ENCODE results near the gene CDSN.

Gene CDSN

DNA sequence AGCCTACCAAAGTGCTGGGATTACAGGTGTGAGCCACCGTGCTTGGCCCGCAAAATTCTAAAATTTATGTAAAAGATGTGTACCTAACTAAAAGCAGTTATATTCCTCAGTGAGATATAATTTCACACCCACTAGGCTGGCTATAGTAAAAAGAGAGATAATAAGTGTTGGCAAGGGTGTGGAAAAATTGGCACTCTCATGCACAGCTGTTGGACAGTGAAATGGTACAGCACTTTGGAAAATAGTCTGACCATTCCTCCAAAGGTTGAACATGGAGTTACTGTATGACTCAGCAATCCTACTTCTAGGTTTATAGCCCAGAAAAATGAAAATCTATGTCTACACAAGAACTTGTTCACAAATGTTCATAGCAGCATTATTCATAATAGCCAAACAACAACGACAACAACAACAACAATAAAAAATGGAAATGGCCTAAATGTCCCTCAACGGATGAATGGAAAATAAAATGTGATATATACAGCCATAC, 21.8 kb downstream of the CDSN start:
- no peaks in the 10 kb centered on the region; the same call in none of the 2 replicates for H3K27me3 ChIP-seq (replicated peaks; ENCODE audit: control insufficient read depth, insufficient read depth, low read length)
- TF ChIP-seq, protein P1, sequence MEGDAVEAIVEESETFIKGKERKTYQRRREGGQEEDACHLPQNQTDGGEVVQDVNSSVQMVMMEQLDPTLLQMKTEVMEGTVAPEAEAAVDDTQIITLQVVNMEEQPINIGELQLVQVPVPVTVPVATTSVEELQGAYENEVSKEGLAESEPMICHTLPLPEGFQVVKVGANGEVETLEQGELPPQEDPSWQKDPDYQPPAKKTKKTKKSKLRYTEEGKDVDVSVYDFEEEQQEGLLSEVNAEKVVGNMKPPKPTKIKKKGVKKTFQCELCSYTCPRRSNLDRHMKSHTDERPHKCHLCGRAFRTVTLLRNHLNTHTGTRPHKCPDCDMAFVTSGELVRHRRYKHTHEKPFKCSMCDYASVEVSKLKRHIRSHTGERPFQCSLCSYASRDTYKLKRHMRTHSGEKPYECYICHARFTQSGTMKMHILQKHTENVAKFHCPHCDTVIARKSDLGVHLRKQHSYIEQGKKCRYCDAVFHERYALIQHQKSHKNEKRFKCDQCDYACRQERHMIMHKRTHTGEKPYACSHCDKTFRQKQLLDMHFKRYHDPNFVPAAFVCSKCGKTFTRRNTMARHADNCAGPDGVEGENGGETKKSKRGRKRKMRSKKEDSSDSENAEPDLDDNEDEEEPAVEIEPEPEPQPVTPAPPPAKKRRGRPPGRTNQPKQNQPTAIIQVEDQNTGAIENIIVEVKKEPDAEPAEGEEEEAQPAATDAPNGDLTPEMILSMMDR (IDR thresholded peaks at IDR 0.05; ENCODE audit: insufficient read depth, low read length, poor library complexity, severe bottlenecking): no peak
- H3K36me3 ChIP-seq (ENCODE audit: control insufficient read depth, insufficient read depth, low read length): no peaks in the 10 kb centered on the region
- no peak overlapping the region for H3K4me3 ChIP-seq (replicated peaks; ENCODE audit: low read depth, low read length)
- no peak for DNase-seq (ENCODE audit: extremely low read depth, insufficient read length)

DNA sequence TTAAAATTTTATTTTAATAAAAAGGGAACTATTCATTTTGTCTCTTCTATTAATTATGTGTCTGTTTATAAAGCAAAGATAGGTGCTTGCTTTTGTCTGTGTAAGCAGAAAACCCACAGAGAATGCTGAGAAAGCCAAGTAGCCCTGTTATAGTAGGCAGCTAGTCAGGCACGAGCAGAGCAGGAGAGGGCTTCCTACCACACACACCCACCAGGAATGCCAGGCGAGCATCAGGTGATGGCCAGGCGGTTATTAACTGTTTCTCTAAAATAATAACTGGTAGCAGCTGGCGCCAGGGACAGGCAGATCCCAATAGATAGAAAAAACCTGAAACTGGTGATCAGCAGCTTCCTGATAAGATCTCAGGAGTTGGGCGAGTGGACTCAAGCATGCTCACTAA, 23.6 kb downstream of the CDSN start:
- TF ChIP-seq, protein P1 (IDR thresholded peaks at IDR 0.05; ENCODE audit: insufficient read depth, low read length, poor library complexity, severe bottlenecking): no peak
- Histone ChIP-seq H3K27me3 (replicated peaks; ENCODE audit: control insufficient read depth, insufficient read depth, low read length) (no peaks in the 10 kb centered on the region; the same call in none of the 2 replicates), H3K4me3 (replicated peaks; ENCODE audit: low read depth, low read length) (no peak overlapping the region), H3K36me3 (ENCODE audit: control insufficient read depth, insufficient read depth, low read length) (no peaks in the 10 kb centered on the region)
- no peak for DNase-seq (ENCODE audit: extremely low read depth, insufficient read length)

DNA sequence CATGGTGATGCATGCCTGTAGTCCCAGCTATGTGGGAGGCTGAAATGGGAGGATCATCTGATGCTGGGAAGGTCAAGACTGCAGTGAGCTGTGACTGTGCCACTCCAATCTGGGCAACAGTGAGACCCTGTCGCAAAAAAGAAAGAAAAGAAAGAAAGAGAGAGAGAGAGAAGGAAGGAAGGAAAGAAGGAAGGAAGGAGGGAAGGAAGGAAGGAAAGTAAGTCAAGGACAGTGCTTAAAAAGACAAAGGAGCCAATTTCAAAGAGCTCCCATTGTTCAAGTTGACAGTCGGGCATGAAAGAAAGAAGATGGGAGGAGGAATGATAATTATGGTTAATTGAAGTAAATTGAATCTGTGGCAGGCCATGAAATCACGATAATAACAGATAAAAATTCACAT, 24.0 kb downstream of the CDSN start:
- no peak for DNase-seq (ENCODE audit: extremely low read depth, insufficient read length)
- TF ChIP-seq, protein P1 (IDR thresholded peaks at IDR 0.05; ENCODE audit: insufficient read depth, low read length, poor library complexity, severe bottlenecking): no peak
- Histone ChIP-seq H3K36me3 (ENCODE audit: control insufficient read depth, insufficient read depth, low read length) (no peaks in the 10 kb centered on the region), H3K27me3 (replicated peaks; ENCODE audit: control insufficient read depth, insufficient read depth, low read length) (no peaks in the 10 kb centered on the region; the same call in none of the 2 replicates), H3K4me3 (replicated peaks; ENCODE audit: low read depth, low read length) (no peak overlapping the region)

DNA sequence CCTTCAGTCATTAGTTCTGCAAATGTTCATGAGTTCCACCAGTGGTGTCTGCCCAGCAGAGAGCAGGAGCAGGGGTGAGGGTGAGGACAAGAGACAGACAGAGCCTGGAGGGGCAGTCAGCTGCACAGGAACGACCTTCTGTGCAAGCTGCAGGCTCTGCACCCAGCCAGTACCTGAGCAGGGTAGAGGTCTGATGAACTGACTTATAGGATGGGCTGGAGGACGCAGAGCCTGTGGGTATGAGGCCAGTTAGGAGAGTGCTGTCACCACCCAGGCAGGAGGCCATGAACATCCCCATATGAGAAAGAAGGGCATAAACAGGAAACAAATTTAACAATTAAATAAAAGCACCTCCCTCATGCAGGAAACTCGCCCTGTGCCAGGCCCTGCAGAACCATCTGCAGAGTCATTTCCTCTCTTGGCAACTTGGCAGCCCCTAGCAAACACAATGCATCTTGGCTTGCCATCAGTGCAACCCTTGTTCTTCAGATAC, 25.8 kb downstream of the CDSN start:
- Histone ChIP-seq H3K36me3 (ENCODE audit: control insufficient read depth, insufficient read depth, low read length) (no peaks in the 10 kb centered on the region), H3K4me3 (replicated peaks; ENCODE audit: low read depth, low read length) (no peak overlapping the region), H3K27me3 (replicated peaks; ENCODE audit: control insufficient read depth, insufficient read depth, low read length) (no peaks in the 10 kb centered on the region; the same call in none of the 2 replicates)
- DNase-seq (ENCODE audit: extremely low read depth, insufficient read length): no peak
- TF ChIP-seq, protein P1 (IDR thresholded peaks at IDR 0.05; ENCODE audit: insufficient read depth, low read length, poor library complexity, severe bottlenecking): no peak

GRCh38 chr6:31092769-31093505, 27.3 kb downstream of the CDSN start:
- Histone ChIP-seq H3K4me3 (replicated peaks; ENCODE audit: low read depth, low read length) (no peak overlapping the region), H3K36me3 (ENCODE audit: control insufficient read depth, insufficient read depth, low read length) (no peaks in the 10 kb centered on the region), H3K27me3 (replicated peaks; ENCODE audit: control insufficient read depth, insufficient read depth, low read length) (no peaks in the 10 kb centered on the region; the same call in none of the 2 replicates)
- no peak for DNase-seq (ENCODE audit: extremely low read depth, insufficient read length)
- TF ChIP-seq, protein P1 (IDR thresholded peaks at IDR 0.05; ENCODE audit: insufficient read depth, low read length, poor library complexity, severe bottlenecking): no peak
